Right cardiac atrium (tissue), 5 donors: ENCODE measurements around the gene KDM7A. TPM values are rescaled to one million over a fixed set of nuclear protein-coding genes. Genes with fewer than 3 reads are reported as not detected.

Experiments
- ATAC-seq, 2 donors: fragments of 200-7000 bp; cut with Tn5 transposase; one replicate each; pipeline versions ENCODE4 v1.8.0 to v1.9.1; 2020; ENCODE audit warnings: moderate library complexity in 2 of 2, mild to moderate bottlenecking in 1 of 2
- DNase-seq, 3 donors: peaks; one replicate each; pipeline ENCODE4 v3.0.0-alpha.2; 2020
- H3K27ac ChIP-seq: one replicate; pipeline ENCODE4 v1.5.1; 2013; ENCODE audit warnings: mild to moderate bottlenecking, low read length, control low read depth, moderate library complexity
- H3K27me3 ChIP-seq: one replicate; pipeline ENCODE4 v1.6.1; 2013; ENCODE audit not compliant: control insufficient read depth, insufficient read depth
- H3K4me1 ChIP-seq: one replicate; pipeline ENCODE4 v1.6.1; 2013; ENCODE audit warnings: low read length; ENCODE audit not compliant: control insufficient read depth, insufficient read depth
- H3K4me3 ChIP-seq: one replicate; pipeline ENCODE4 v1.5.1; 2013; ENCODE audit warnings: low read length, control low read depth
- H3K9me3 ChIP-seq: one replicate; pipeline ENCODE4 v1.6.1; 2013; ENCODE audit warnings: low read length; ENCODE audit not compliant: control insufficient read depth
- WGBS: extraction: QIAGEN DNeasy Blood & Tissue Kit; methylation state at CpG from one replicate; pipeline ENCODE4 v1.1.7; 2013; 5-methylcytosine and 5-hydroxymethylcytosine counted together
- intact Hi-C, 4 donors: fragments of 100-400 bp; cut with DNase I; formaldehyde crosslinking; loops; one replicate each; pipeline versions ENCODE4 v1.11.0 to v1.14.0; 2022 to 2023
- polyA plus RNA-seq: library from polyadenylated mRNA; stranded (reverse); fragments of 200-250 nt; gene quantifications from one replicate; pipeline ENCODE4 v1.2.3, GENCODE V29; 2013
- total RNA-seq, 4 donors: library from RNA; stranded (reverse); fragmentation: NEBNext Ultra II Directional; extraction: Animal tissue kit (Norgen Biotek cat#: 25700); gene quantifications; one replicate each; pipeline ENCODE4 v1.2.1, GENCODE V29; 2021
- donor health status: healthy with polysubstance abuse.
- donor health status: DM: no; HTN: yes; CAD: no.
- donor health status: DM: no; HTN: no; CAD: no.
- donor health status: DM: no; HTN: yes; CAD: no; lungs with severe emphysema.
- donor health status: DM: yes; HTN: yes; CAD: no.

Gene KDM7A
- total and polyA plus RNA-seq, 5 donors, result 4.5 to 14.8 (median 12.0) TPM

DNA sequence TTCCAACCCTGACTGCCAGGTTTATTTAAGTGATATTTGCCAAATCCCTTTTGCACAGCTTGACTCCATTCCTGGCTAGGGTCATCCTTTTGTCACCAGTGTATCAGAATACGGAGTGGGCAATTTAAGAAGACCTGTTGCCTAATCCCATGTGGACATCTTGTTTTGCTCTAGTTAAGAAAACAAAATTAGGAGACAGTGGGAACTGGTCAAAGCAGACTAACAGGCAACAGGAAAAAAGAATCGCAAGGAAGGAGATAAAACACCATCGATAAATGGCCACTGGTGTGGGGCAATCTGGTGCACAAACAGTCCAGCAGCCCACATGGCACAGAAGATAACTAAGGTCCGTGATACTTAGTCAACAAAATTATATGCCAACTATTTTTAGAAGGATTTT is 21.4 kb downstream of the KDM7A start:
- H3K27ac ChIP-seq, result no peak overlapping the region
- H3K4me1 ChIP-seq, result peaks cover 4% of the 10 kb centered on the region
- no peaks in the 10 kb centered on the region for H3K9me3 ChIP-seq
- 34% methylated on average over 4 of the region's 4 CpGs for WGBS
- ATAC-seq (peak; percentile 40 to 58), DNase-seq (no peak)
- intact Hi-C loops, result no loop called here
- H3K4me3 ChIP-seq, result no peak overlapping the region
- H3K27me3 ChIP-seq, result no peaks in the 10 kb centered on the region

GRCh38 chr7:140153666-140154161 is 23.1 kb downstream of the KDM7A start:
- no peaks in the 10 kb centered on the region for H3K27me3 ChIP-seq
- H3K27ac ChIP-seq, result no peak overlapping the region
- H3K4me3 ChIP-seq, result no peak overlapping the region
- H3K9me3 ChIP-seq, result no peaks in the 10 kb centered on the region
- intact Hi-C loops, result no loop called here
- DNase-seq (peak in 2 of 3 donors; percentile 31 to 63), ATAC-seq (no peak)
- 80% methylated on average over 7 of the region's 7 CpGs for WGBS
- H3K4me1 ChIP-seq, result peaks cover 2% of the 10 kb centered on the region

GRCh38 chr7:140146574-140146973 is 30.2 kb downstream of the KDM7A start:
- WGBS, result 65% methylated on average over 4 of the region's 4 CpGs
- ATAC-seq (no peak), DNase-seq (no peak)
- Histone ChIP-seq H3K27me3 (no peaks in the 10 kb centered on the region), H3K9me3 (no peaks in the 10 kb centered on the region), H3K27ac (no peak overlapping the region), H3K4me3 (no peak overlapping the region), H3K4me1 (peaks cover 4% of the 10 kb centered on the region)
- intact Hi-C loops, result no loop called here

DNA sequence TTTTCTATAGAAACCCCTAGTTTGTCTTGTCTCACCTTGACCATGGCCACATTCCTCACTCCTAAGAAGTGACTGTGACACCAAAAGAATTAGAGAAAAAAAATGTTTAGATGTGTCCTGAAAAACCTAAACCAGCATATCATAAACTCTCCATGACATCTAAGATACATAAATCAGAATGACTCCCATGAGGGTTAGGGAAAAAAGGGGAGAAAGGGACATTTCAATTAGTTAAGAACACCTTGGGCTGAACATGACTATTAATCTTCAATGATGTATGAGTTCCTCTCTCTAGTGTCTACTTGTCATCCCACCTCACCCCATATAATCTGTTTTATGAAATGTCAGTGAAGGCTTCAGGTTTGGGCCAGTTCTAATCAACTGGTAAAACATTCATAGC is 31.1 kb downstream of the KDM7A start:
- Histone ChIP-seq H3K9me3 (no peaks in the 10 kb centered on the region), H3K4me3 (no peak overlapping the region), H3K4me1 (peaks cover 4% of the 10 kb centered on the region), H3K27me3 (no peaks in the 10 kb centered on the region), H3K27ac (no peak overlapping the region)
- DNase-seq (no peak), ATAC-seq (no peak)
- intact Hi-C loops, result no loop called here

GRCh38 chr7:140144821-140145220 is 32.0 kb downstream of the KDM7A start:
- intact Hi-C loops, result no loop called here
- DNase-seq, result peak in 1 of 3 donors; percentile 17
- no peak overlapping the region for H3K27ac ChIP-seq
- no peak overlapping the region for H3K4me3 ChIP-seq
- ATAC-seq, result no peak
- no peaks in the 10 kb centered on the region for H3K27me3 ChIP-seq
- WGBS, result 97% methylated on average over 2 of the region's 2 CpGs
- H3K9me3 ChIP-seq, result no peaks in the 10 kb centered on the region
- peaks cover 4% of the 10 kb centered on the region for H3K4me1 ChIP-seq

GRCh38 chr7:140143997-140144396 is 32.8 kb downstream of the KDM7A start:
- no peak overlapping the region for H3K27ac ChIP-seq

DNA sequence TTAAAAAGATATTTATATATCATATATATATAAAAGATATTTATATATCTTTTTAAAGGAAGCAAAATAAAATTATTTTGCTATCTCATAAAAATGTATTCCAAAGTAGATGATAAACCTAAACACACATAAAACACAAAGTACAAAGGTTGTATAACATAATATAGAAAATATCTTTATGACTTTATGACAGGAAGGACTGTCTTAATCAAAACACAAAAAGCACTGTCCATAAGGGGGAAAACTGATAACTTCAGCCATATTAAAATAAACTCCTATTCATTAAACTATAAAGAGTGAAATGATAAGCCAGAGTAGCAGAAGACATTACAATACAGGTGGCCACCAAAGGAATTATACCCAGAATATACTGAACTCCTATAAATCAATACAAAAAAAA is 34.8 kb downstream of the KDM7A start:
- no peak for DNase-seq
- no peak for ATAC-seq
- no peak overlapping the region for H3K4me3 ChIP-seq
- H3K4me1 ChIP-seq, result peaks cover 1% of the 10 kb centered on the region
- H3K27me3 ChIP-seq, result no peaks in the 10 kb centered on the region
- H3K27ac ChIP-seq, result no peak overlapping the region
- no peaks in the 10 kb centered on the region for H3K9me3 ChIP-seq
- intact Hi-C loops, result no loop called here

More at GRCh38 chr7:140143997-140144396, 32.8 kb downstream of the KDM7A start:
- no peak overlapping the region for H3K4me3 ChIP-seq
- WGBS, result 65% methylated on average over 3 of the region's 3 CpGs
- DNase-seq, result no peak
- peaks cover 4% of the 10 kb centered on the region for H3K4me1 ChIP-seq
- no peaks in the 10 kb centered on the region for H3K9me3 ChIP-seq
- no peak for ATAC-seq
- intact Hi-C loops, result no loop called here
- no peaks in the 10 kb centered on the region for H3K27me3 ChIP-seq

DNA sequence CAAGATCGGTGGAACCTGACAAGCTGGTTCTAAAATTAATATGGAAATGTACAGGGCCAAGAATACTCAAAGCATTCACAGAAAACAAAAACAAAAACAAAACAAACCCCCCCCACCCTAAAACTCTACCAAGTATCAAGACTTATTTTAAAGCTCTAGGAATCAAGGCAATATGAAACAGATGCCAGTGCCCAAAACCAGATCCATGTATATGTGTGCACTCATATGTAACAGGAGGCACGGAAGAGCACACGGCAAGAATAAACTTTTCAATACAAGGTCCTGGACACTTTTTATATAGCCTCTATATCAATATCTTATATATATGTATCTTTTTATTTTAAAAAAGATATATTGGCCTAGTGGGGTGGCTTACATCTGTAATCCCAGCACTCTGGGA is 35.5 kb downstream of the KDM7A start:
- ATAC-seq (no peak), DNase-seq (no peak)
- intact Hi-C loops, result no loop called here
- Histone ChIP-seq H3K27ac (no peak overlapping the region), H3K4me1 (peaks cover 1% of the 10 kb centered on the region), H3K9me3 (no peaks in the 10 kb centered on the region), H3K4me3 (no peak overlapping the region), H3K27me3 (no peaks in the 10 kb centered on the region)
- WGBS, result 96% methylated on average over 3 of the region's 3 CpGs

GRCh38 chr7:140137078-140137477 is 39.7 kb downstream of the KDM7A start:
- H3K27ac ChIP-seq, result no peak overlapping the region
- intact Hi-C loops, result no loop called here
- DNase-seq, result no peak
- no peaks in the 10 kb centered on the region for H3K9me3 ChIP-seq
- H3K4me3 ChIP-seq, result no peak overlapping the region
- peaks cover 3% of the 10 kb centered on the region for H3K4me1 ChIP-seq
- 85% methylated on average over 2 of the region's 2 CpGs for WGBS
- ATAC-seq, result no peak
- no peaks in the 10 kb centered on the region for H3K27me3 ChIP-seq

DNA sequence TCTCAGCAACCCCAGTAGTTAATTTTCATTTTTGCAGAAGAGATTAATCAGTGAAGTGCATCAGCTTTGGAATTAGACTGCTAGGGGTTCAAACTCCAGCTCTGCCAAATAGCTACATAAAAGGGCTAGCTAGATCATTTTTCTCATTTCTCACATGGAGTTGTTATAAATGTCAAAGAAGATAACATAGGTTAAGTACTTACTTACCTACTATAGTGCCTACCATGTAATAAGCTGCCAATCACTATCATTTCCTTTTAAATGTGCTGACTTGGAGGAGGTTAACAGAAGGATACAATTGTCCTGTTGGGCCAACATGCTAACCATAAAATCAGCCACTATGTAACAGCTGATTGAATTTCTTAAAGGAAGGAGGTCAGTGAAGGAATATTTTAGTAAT is 40.7 kb downstream of the KDM7A start:
- intact Hi-C loops, result no loop called here
- no peak for ATAC-seq

GRCh38 chr7:140134039-140134438 is 42.7 kb downstream of the KDM7A start:
- no peak for ATAC-seq
- peaks cover 3% of the 10 kb centered on the region for H3K4me1 ChIP-seq
- WGBS, result 90% methylated on average over 2 of the region's 2 CpGs
- no peak overlapping the region for H3K4me3 ChIP-seq
- no peaks in the 10 kb centered on the region for H3K9me3 ChIP-seq
- no peak overlapping the region for H3K27ac ChIP-seq
- DNase-seq, result no peak
- intact Hi-C loops, result no loop called here
- H3K27me3 ChIP-seq, result no peaks in the 10 kb centered on the region

More for the DNA sequence above, 40.7 kb downstream of the KDM7A start:
- Histone ChIP-seq H3K27ac (no peak overlapping the region), H3K9me3 (no peaks in the 10 kb centered on the region), H3K4me3 (no peak overlapping the region), H3K27me3 (no peaks in the 10 kb centered on the region), H3K4me1 (peaks cover 3% of the 10 kb centered on the region)
- DNase-seq, result no peak

DNA sequence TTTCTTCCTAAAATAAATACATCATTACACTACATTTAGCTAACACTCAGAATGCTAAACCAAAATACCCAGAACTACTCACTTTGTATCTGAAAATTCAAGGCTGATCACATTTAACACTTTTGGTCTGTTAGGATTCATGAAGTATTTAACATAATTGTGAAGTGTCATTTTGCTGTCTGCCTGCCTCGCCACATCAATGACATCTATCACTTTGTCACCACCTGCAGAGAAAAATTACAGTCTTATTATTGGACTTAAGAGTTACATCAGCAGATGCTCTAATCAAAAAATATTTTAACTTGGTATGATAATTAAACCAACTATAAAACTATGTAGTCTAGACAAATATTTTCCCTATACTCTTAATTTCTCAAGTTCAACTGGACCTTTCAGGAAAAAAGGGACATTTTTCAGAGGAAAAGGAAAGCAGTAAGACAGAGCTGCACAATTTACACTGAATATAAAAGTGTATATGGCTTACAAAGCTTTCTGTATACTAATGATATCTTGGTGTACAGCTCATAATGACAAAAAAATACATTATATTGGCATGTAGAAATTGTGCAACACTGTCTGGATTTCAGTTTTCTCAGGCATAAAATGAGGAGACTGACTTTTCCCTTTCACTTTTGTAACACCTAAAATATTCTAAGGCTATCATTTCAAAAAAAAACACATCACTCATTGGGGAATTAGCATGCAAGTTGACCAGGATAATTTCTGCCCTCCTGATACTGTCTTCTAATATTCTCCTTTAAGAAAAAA is 49.2 kb downstream of the KDM7A start:
- no peaks in the 10 kb centered on the region for H3K27me3 ChIP-seq
- H3K27ac ChIP-seq, result no peak overlapping the region
- H3K9me3 ChIP-seq, result no peaks in the 10 kb centered on the region
- no peaks in the 10 kb centered on the region for H3K4me1 ChIP-seq
- 98% methylated on average over 1 of the region's 1 CpG for WGBS
- ATAC-seq, result no peak
- H3K4me3 ChIP-seq, result no peak overlapping the region
- no peak for DNase-seq
- intact Hi-C loops, result no loop called here
